ENCODE measurements around the gene NECAB2.

GRCh38 chr16:83942815-83943515, 25.1 kb upstream of the NECAB2 start:
- TF ChIP-seq CTCF (IDR thresholded peaks at IDR 0.05) (no peak), POLR2A (IDR thresholded peaks at IDR 0.05) (no peak)

Data from body of pancreas (tissue), 4 donors.